Iris pigment epithelial cell (primary cell): Measurements from ENCODE around the gene JPH3.

ENCODE experiments used
- DNase-seq: peaks from one replicate; pipeline ENCODE4 v3.0.0-alpha.2; 2011; ENCODE audit warnings: low read depth

The JPH3 gene

DNA sequence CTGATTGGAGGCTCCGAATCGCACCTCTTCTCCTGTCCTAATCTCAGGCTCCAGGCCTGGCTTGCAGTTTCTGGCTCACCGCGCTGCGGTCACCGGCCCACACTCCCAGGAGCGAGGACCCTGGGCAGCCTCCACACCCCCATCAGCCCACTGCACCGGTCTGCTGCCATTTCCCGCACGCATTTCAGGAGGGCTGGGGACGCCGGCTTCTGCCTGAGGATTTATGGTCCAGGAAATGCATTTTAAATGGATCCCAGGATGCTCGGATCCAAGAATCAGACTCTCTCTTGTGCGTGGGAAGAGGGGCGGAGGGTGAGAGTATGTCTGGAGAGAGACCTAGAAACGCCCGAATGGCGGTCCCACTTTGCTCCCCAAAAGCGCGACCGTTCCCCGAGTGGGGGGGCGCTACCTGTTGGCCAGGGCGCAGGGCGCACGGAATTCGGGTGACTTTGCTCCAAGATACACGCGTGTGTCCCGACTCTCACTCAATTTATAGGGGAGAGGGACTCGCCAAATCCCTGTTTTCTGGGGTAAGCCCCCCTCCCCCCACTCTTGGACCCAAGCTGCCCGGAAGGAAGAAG is 817 bp upstream of the JPH3 start:
- no peak for DNase-seq

DNA sequence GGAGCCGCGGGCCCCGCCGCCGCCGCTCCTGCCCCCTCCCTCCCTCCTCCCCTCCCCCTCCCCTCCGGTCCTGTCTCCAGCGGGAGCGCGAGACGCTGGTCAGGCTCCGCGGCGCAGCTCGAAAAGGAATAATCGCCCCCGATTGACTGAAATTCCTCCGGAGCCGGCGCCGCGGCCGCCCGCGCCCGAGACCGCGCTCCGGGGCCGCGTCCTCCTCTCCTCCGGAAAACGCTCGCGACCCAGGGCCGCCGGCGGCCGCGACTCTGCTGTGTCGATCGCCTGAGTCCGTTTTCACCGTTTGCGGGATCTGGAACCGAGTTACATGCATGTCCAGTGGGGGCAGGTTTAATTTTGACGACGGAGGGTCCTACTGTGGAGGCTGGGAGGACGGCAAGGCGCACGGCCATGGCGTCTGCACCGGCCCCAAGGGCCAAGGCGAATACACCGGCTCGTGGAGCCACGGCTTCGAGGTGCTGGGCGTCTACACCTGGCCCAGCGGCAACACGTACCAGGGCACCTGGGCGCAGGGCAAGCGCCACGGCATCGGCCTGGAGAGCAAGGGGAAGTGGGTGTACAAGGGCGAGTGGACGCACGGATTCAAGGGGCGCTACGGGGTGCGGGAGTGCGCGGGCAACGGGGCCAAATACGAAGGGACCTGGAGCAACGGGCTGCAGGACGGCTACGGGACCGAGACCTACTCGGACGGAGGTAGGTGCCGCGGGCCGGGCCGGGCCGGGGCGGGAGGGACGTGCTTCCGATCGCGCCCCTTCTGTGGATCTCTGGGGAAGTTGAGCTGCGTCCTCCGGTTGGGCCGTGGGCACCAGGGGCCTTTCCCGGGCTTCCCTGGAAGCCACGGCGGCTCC is 744 bp downstream of the JPH3 start:
- DNase-seq: no peak

DNA sequence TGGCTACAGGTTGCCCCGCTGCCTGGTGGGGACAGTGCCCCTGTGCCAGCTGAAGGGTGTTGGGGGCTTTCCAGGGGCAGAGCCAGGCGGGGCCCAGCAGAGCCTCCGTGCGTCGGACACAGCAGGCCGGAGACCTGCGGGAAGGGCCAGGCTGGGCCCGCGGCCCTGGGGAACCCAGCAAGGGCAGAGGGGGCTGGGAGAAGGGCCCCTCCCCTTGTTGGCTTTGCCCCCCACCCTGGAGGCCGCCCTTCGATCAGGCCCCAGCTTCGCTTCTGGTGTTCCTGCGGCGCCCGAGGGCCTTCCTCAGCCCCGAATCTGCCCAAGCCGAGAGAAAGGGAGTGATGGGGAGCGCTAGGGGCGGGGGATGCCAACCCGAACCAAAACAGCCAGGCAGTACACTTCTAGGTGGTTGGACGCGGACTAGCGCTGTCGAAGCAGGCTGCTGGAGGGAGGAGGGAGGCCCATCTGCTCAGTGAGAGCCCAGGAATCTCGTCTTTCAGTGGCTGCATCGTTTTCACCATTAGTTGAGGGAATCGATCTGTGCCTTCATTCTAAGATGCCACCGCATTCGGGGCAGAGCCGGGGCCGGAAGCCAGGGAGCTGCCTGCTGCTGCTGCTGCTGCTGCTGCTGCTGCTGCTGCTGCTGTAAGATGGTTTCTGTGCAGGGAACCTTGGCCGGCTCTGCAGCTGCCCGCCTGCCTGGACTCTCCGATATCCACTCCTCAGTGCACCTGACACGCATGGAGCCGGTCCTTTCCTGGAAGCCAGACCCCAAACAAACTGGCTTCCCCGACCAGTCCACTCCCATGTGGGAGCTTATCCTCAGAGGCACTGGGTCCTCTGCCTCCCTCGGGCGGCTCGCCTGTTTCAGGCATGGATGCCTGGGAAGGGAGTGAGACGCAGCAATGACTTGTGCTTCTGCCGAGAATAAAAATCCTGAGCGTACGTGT is 1.7 kb downstream of the JPH3 start:
- DNase-seq: no peak

DNA sequence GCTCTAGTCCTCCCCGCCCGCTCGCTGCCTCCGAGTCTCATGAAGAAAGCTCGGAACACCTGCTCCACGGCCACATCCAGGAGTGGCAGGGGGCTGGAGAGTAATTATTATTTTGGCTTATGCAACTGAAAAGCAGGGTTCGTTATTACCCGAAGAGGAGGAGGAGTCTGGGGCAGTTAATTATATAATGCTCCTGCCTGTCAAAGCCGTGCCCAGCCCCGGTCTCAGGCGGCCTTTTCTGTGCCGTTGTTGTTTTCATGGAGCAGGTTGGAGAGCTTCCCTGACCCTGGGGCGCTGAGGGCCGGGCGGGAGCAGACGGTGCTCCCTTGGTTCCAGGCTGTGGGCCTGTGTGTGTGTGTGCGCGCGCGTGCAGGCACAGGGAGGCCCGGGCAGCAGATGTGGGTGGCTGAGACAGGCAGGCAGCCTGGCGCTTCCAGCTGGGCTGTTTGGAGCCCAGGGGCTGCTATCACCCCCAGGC is 2.4 kb downstream of the JPH3 start:
- DNase-seq: no peak

DNA sequence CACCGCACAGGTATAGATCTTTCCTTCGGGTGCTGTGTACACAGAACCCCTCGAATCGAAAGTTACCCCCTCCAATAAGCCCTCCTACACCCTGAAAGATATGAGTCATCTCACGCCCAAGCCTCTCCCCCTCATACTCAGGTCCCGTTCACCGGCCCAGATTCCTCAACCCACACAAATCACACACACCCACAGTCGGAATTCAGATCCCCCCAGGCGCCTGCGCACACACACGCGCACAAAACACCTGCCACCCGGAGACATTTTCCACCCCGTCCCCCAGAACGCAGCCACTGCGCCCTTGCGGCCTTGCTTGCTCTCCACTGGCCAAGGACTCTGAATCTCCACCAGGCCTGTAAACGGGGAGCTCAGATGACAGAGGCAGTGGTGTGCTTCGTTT is 4.9 kb downstream of the JPH3 start:
- no peak for DNase-seq

DNA sequence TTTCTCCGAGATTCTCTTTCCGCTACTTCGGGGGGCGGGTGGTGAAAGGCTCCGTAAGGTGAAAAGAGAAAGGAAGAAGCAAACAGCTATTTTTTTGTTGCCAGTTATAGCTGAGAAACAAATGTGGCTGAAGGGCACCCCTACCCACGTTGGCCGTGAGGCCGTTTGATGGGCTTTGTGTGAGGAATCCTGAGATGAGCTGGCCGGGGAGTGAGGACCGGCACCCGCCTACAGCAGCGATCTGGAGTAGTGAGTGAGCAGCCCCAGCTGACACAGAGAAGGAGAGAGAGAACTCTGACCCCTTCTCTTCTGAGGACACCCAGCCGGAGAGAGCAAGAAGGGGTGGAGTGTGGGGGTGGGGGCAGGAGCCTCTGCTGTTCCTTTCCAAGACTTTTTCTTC is 5.6 kb downstream of the JPH3 start:
- DNase-seq: no peak

DNA sequence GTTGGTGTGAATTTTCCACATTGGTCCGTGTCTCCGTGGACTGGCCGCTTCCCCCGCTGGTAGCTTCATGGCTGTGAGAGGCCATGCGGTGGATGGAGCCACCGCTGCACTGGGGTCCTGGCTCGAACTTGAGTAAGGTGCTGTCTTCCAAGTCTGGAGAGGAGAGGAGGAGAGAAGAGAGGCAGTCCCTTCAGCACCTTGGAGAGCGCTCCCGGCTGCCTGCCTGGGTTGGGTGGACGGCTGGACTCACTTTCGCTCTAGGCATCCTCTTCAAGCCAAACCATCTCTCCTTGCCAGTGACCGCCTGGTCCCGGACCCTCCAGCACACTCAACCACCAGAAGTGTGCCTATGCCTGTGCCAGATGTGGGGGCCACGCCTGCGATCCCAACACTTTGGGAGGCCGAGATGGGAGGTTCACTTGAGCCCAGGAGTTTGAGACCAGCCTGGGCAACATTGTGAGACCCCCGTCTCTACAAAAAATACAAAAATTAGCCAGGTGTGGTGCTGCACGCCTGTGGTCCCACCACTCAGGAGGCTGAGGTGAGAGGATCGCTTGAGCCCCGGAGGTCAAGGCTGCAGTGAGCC is 6.2 kb downstream of the JPH3 start:
- peak; percentile 57 for DNase-seq

DNA sequence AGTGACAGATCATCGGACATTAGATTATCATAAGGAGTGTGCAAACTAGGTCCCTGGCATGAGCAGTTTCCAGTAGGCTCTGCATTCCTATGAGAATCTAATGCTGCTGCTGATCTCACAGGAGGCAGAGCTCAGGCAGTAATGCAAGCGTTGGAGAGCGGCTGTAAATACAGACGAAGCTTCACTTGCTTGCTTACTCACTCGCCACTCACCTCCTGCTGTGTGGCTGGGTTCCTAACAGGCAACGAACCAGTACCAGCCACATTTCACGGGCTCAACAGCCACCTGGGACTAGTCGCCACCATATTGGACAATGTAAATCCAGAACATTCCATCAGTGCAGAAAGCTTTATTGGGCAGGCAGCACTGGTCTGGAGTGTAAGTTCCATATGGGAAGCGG is 7.7 kb downstream of the JPH3 start:
- DNase-seq: no peak

DNA sequence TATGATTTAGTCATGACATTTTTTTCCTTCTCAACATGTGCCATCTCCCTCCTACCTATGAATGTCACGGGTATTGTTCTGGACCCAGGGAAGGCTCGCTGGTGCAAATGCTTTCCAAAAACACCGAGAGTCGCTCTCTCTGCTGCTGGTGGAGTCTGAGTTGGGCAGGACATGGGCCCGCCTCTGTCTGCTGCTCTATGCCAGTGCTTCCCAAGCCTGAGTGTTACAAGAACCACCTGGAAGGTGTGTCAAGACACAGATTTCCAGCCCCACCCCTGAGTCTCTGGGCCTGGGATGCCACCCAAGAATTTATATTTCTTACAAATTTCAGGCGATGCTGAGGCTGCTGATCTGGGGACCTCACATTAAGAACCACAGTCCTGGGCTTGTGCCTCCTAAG is 9.1 kb downstream of the JPH3 start:
- no peak for DNase-seq

DNA sequence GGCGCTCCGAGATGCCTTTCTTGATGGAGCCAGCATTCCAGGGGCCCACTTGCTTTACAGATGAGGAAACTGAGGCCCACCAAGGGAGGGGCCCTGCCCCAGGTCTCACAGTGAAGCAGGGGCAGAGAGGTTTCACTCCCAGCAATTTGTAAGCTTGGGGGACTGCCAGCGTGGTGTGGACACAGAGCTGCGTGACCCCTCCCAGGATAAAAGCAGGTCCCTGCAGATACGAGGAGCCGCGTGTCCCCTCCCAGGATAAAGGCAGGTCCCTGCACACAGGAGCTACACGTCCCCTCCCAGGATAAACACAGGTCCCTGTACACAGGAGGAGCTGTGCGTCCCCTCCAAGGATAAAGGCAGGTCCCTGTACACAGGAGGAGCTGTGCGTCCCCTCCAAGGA is 11.7 kb downstream of the JPH3 start:
- no peak for DNase-seq

DNA sequence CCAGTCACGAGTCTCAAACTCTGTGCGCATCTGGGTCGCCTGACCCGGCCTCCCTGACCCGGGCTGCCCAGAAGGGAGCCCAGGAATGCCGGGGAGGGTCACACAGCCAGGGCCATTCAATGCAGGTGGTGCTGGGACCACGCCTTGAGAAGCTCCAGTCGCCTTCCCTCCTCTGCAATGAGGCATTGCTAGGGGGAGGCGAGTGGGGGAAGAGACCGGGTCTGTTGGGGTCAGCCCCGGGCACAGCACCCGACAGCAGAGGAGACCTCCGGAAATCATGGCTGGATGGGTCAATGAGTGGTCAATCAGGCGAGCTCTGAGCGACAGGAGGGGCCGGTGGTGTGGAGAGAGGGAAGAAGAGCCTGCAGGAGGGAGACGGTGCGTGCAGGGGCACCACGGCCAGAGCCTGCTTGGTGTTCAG is 13.3 kb downstream of the JPH3 start:
- no peak for DNase-seq

DNA sequence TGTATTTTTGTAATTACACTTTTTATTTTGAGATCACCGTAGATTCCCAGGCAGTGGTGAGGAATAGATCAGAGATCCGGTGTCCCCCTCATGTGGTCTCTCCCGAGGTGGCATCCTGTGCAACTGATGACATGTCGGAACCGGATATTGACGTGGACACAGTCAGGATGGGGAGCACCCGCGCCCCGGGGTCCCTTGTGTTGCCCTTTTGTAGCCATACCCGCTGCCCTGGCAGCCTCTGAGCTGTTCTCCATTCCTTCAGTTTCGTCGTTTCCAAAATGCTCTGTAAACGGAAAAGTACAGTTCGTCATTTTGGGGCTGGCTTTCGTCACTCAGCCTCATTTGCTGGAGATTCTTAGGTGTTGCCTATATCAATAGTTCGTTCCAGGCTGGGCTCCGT is 14.2 kb downstream of the JPH3 start:
- DNase-seq: no peak

DNA sequence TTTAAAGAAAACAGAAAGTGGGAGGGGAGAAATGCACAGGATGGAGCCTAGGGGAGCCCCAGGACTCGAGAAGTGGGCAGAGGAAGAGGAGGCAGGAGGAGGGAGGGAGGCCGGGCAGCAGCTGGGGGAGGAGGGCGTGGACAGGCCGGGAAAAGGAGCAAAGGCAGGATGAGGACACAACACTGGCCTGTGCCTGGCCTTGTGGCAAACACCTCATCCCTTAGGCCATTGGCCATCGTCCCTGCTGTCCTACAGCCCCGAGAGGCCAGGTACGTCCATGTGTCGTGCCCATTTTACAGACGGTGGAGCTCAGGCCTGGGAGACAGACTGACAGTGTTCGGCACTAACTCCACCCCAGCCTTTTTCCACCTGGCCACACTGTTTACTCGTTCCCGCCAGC is 15.9 kb downstream of the JPH3 start:
- DNase-seq: no peak

DNA sequence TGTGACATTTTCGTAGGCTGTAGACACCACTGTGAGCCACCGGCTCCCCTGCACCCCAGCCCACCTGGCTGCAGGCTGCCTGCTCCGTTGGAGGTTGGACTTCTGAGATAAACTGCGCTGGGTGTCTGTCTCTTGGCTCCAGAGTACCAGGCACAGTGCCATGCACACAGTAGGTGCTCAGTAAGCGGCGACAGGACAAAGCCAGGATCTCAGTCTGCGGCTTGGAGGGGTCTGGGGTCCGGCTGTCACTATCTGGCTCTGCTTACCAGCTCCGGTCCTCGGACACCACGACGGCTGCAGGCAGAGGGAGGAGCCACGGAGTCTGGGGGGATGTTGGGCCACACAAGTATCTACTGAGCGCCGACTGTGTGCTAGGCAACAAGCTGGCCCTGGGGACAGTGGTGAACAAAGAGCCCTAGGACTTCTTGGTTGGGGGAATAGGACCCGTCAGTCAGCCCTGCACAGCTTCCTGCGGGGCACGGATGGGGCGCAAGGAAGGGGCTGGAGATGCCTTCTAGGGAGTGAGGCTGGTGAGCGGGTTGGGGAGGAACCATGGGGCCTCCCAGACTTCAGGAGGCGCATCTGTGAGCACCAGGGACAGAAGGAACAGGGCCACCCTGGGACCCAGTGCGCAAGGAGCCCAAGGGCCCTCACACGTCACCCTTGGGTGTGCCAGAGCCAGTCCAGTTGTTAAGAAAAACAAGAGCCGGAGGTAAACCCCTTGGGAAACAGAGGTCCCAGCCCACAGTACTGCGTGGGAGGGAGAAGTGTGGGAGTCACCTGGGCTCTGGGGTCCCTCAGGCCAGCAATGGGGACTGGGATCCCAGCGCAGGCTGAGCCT is 17.3 kb downstream of the JPH3 start:
- DNase-seq: no peak

DNA sequence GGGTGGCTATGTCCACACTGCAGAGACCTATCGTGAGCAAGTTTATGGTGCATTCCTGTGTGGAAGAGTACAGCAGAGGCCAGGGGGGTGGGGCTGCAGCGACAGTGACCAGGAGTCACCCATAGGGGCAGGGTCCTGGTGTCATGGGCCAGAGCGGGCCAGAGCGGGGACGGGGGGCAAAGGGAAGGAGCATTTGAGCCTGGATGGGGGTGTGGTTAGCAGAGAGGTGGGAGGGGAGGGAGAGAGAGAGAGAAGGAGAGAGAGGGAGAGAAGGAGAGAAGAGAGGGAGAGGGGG is 17.8 kb downstream of the JPH3 start:
- DNase-seq: no peak

DNA sequence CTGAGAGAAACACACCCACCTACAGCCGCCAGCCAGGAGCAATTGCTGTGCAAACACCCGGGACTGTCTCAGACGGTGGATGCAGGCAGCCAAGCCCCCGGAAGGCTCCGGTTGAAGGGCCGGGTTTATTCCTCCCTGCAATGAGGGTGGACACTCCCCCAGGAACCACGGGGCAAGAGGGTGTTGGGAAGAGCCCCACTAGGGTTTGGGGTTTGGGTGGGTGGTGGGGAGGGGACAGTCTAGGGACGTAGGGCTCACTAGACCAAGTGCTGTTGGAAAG is 19.2 kb downstream of the JPH3 start:
- no peak for DNase-seq

DNA sequence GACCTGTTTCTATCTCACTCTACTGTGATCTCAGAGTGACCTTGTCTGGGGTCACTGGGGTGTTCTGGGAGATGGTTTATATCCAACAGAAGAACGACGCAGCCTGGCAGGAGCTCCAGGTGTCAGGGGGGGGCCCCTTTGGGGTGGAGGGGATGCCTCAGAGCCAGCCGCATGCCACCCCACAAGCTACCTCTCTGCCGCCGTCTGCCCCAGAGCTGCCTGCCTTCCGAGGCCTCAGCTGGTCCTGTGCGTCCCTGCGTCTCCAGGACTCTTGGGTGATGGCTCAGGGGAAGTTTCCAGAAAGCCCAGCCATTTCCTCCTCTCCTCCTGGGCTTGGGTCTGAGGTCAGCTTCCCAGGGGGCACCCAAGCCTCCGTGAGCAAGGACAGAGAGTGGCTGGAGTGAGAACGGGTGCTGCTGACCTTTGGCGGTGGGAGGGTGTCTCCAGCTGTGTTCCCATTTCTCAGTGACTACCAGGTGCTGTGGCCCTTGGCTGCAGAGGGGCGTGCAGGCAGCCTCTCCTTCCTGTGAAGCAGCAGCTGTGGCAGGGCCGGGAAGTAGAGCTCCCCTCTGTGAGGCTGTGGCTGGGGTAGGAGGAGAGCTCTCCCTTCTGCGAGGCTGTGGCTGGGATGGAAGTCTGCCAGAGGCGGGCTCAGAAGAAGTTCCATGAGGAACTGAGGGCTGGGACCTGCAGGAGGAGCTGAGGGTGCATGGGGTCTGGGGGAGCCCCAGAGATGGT is 19.8 kb downstream of the JPH3 start:
- no peak for DNase-seq

DNA sequence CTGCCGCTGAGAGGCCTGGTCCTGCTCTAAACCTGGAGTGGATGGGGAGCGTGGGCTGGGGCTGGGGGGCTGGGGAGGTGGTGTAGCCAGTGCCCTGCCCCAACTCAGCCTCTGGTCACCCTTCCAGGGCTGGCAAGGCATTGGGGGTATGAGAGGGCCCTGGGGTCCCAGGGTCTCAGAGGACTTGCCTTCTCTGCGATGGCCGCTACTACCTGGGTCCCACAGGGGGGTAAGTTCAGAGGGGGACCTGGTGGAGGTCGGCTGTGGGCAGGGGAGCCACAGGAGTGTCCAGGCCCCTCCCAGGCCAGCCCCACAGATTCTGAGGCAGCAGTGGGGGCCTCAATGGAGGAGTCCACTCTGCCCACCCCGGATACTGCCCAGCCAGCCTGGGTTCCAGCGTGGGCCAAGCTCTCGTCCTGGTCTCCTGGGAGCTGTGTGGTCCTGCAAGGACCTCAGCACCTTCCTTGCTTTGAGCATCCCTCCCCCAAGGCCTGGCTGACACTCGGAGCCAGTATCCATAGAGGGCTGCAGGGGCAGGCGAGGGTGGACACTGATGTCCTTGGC is 20.5 kb downstream of the JPH3 start:
- no peak for DNase-seq

DNA sequence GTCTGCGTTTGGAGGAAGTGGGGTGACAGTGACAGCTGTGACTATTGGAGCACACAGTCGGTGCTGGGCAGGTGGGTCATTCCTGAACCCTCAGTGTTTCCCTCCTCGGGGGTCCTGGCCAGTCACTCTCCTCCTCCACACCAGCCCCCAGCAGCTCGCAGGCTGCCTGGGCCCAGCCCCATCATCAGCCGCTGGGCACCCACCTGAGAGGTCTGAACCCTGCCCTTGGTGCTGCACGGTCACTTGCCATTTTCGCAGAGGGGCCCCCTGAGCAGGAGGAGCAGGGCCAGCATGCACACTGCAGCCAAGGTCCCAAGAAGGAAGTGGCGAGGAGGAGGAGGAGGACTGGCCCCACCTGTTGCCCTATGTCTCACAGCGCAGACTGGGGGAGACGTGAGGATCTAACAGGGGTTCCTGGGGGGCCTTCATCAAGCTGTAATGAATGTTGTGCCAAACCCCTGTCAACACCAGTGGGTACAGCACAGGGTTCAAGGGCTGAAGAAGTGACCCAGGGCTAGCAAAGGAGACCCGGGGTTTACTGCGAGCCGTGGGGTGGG is 23.0 kb downstream of the JPH3 start:
- DNase-seq: no peak

DNA sequence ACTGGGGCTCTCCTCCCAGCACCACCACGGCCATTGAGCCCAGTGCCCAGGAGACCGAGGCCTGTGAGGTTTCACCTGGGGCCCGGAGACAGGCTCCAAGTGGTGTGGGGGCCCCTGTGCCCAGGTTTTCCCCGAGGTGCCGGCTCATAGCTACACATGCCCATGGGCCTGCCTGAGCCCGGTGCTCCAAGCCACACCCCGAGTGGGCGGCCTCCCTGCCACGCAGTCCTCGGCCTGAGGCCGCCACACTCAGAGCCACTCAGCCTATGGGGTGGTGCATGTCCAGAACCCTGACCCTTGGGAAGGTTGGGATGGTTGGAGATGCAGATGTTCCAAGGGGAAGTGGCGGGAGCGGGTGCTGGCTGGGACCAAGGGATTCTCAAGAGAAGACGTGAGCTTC is 24.1 kb downstream of the JPH3 start:
- DNase-seq: no peak
